IMR-90 (cell line): ENCODE results near the gene LINC01488. TPM values are rescaled to one million over a fixed set of nuclear protein-coding genes. Genes with fewer than 3 reads are reported as not detected.

Experiments used
- CEBPB ChIP-seq: IDR thresholded peaks from 2 replicates; pipeline ENCODE4 v1.6.1; 2012; ENCODE audit warnings: low read depth, low read length, improper control_type of control experiment
- MAZ ChIP-seq: IDR thresholded peaks from 2 replicates; pipeline ENCODE4 v1.6.1; 2012; ENCODE audit warnings: low read depth, mild to moderate bottlenecking, low read length, improper control_type of control experiment, moderate library complexity, borderline replicate concordance
- NFE2L2 ChIP-seq: fragments of 150-350 bp; IDR thresholded peaks from 2 replicates; pipeline ENCODE4 v1.6.1; 2016; ENCODE audit warnings: low read depth, mild to moderate bottlenecking, low read length
- POLR2A ChIP-seq: IDR thresholded peaks from 2 replicates; pipeline ENCODE4 v1.6.1; 2012; ENCODE audit warnings: mild to moderate bottlenecking, low read depth, low read length
- RAD21 ChIP-seq: IDR thresholded peaks from 2 replicates; pipeline ENCODE4 v1.6.1; 2012; ENCODE audit warnings: low read length, improper control_type of control experiment
- RCOR1 ChIP-seq: IDR thresholded peaks from 2 replicates; pipeline ENCODE4 v1.6.1; 2012; ENCODE audit warnings: mild to moderate bottlenecking, low read length, improper control_type of control experiment; ENCODE audit not compliant: insufficient replicate concordance
- RFX5 ChIP-seq: IDR thresholded peaks from 2 replicates; pipeline ENCODE4 v1.8.0; 2012; ENCODE audit warnings: low read depth, mild to moderate bottlenecking, low read length, moderate library complexity
- SMC3 ChIP-seq: fragments of 150-350 bp; IDR thresholded peaks from 2 replicates; pipeline ENCODE4 v1.6.1; 2016; ENCODE audit warnings: low read depth, mild to moderate bottlenecking, antibody characterized with exemption, low read length, moderate library complexity
- polyA plus RNA-seq, 3 experiments: library from polyadenylated mRNA; depleted of rRNA; stranded (reverse); fragments of >200 nt; gene quantifications; 2 replicates each; pipeline ENCODE4 v1.2.3, GENCODE V29; 2012; ENCODE audit warnings: low replicate concordance in 1 of 3
- total RNA-seq: library from RNA; depleted of rRNA; stranded (reverse); fragments of >200 nt; gene quantifications from 2 replicates; pipeline ENCODE4 v1.2.3, GENCODE V29; 2012

LINC01488 gene
- total and polyA plus RNA-seq, 2 of the 4 experiments (the other 2 are of a cell fraction): not detected

DNA sequence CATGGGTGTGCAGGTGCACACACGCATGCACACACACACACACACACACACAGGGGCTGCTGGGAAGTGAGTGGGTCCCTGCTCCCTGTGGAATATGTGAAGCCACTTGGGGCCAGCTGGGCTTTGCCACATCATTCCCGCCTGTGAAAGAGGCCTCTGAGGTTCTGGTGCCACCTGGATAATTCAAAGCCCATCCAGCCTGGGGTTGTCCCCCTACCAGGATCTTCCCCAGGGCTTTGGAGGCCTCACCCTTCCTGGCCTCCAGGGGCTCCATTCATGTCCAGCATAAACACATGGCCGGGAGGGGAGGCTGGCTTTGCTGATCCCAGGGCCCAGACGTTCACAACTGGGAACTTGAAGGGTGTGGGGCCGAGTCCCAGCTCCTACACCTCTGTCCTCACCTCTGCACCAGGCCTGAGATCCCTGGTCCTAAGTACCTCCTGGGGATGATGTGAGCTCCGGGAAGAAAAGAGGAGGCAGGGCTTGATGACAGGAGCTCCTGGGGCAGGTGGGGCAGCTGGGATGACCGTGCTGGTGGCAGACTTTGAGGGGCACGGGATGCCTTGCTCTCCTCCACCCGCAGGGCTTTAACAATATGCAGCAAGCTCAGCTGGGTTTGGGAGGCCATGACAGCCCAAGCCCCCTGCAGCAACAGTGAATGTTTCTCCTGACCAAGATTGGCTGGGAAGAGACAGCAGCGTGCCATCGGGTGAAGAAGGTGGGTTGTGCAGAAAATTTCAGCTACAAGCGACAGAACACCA is 14.2 kb downstream of the LINC01488 start (continued):
- no peak for TF ChIP-seq SMC3
- TF ChIP-seq POLR2A: no peak
- TF ChIP-seq RAD21: no peak
- no peak for TF ChIP-seq RFX5
- TF ChIP-seq RCOR1: no peak
- TF ChIP-seq MAZ: no peak
- no peak for TF ChIP-seq CEBPB
- TF ChIP-seq NFE2L2: no peak
